Keratinocyte (primary cell): Measurements from ENCODE around the gene BAIAP2. TPM values are rescaled to one million over a fixed set of nuclear protein-coding genes. Genes with fewer than 3 reads are reported as not detected.
A peak's percentile ranks its signal among the peaks of the same experiment; 100 is the strongest.

Experiments
- DNase-seq: peaks from one replicate; pipeline ENCODE4 v3.0.0-alpha.2; 2011; ENCODE audit warnings: low read depth, missing footprints, low spot score
- FAIRE-seq: peaks from 2 replicates; lab custom pipeline; 2011; peaks lifted over from hg19 to GRCh38; lab: Jason Lieb, UNC
- H2AFZ ChIP-seq: 2 replicates; pipeline ENCODE4 v1.6.0; 2012; ENCODE audit warnings: low read length, control low read depth, inconsistent platforms; ENCODE audit not compliant: control insufficient read depth
- H3K27ac ChIP-seq: 2 replicates; pipeline ENCODE4 v1.5.1; 2011; ENCODE audit warnings: low read length; ENCODE audit not compliant: control insufficient read depth, insufficient read depth
- H3K27me3 ChIP-seq: 3 replicates; pipeline ENCODE4 v1.6.0; 2011; ENCODE audit warnings: low read length; ENCODE audit not compliant: control insufficient read depth, insufficient read depth; ENCODE audit errors: extremely low read depth
- H3K36me3 ChIP-seq, 2 experiments: 2 replicates in 1 of 2; 3 replicates in 1 of 2; pipeline ENCODE4 v1.5.1; 2011; ENCODE audit warnings: low read length in 2 of 2, mild to moderate bottlenecking in 1 of 2; ENCODE audit not compliant: control insufficient read depth in 2 of 2, insufficient read depth in 2 of 2; ENCODE audit errors: extremely low read depth in 1 of 2
- H3K4me1 ChIP-seq: 3 replicates; pipeline ENCODE4 v1.5.1; 2011; ENCODE audit warnings: low read length; ENCODE audit not compliant: control insufficient read depth, insufficient read depth; ENCODE audit errors: extremely low read depth
- H3K4me2 ChIP-seq: 3 replicates; pipeline ENCODE4 v1.6.0; 2011; ENCODE audit warnings: low read depth, low read length; ENCODE audit not compliant: control insufficient read depth, insufficient read depth; ENCODE audit errors: extremely low read depth
- H3K4me3 ChIP-seq, 3 experiments: fragments of 200-600 bp in 1 of 3; sonication (generic) in 1 of 3; 2 replicates in 2 of 3; 3 replicates in 1 of 3; pipeline ENCODE4 v1.5.1; 2011 to 2016; ENCODE audit warnings: low read length in 3 of 3, mild to moderate bottlenecking in 3 of 3, control low read depth in 2 of 3, inconsistent platforms in 1 of 3, low read depth in 1 of 3, mixed read lengths in 1 of 3, mixed run types in 1 of 3, moderate library complexity in 1 of 3; ENCODE audit not compliant: control insufficient read depth in 2 of 3, insufficient read depth in 2 of 3; ENCODE audit errors: extremely low read depth in 1 of 3
- H3K79me2 ChIP-seq: 2 replicates; pipeline ENCODE4 v1.6.0; 2012; ENCODE audit warnings: low read length; ENCODE audit not compliant: control insufficient read depth, insufficient read depth
- H3K9ac ChIP-seq: 3 replicates; pipeline ENCODE4 v1.6.0; 2011; ENCODE audit warnings: low read length; ENCODE audit not compliant: control insufficient read depth, insufficient read depth; ENCODE audit errors: extremely low read depth
- H3K9me1 ChIP-seq: 3 replicates; pipeline ENCODE4 v1.6.0; 2011; ENCODE audit warnings: low read length; ENCODE audit not compliant: control insufficient read depth, insufficient read depth; ENCODE audit errors: extremely low read depth
- H3K9me3 ChIP-seq: 2 replicates; pipeline ENCODE4 v1.5.1; 2012; ENCODE audit warnings: low read depth, low read length; ENCODE audit not compliant: control insufficient read depth
- H4K20me1 ChIP-seq: 3 replicates; pipeline ENCODE4 v1.6.0; 2011; ENCODE audit warnings: low read length; ENCODE audit not compliant: control insufficient read depth, insufficient read depth; ENCODE audit errors: extremely low read depth
- EZH2 ChIP-seq: IDR thresholded peaks from one replicate; pipeline ENCODE4 v1.6.1; 2012; ENCODE audit warnings: inconsistent platforms, mild to moderate bottlenecking, low read length, moderate library complexity
- dilution Hi-C: fragments of 300-500 bp; cut with MboI; formaldehyde crosslinking; loops from one replicate; pipeline ENCODE4 v1.7.0; 2020; ENCODE audit warnings: low sequenced_read_pairs; ENCODE audit not compliant: extremely low pct_ligation_motif_present
- polyA plus RNA-seq, 5 experiments: library from polyadenylated mRNA; depleted of rRNA in 3 of 5; stranded (reverse) in 3 of 5; stranded (forward) in 1 of 5; unstranded in 1 of 5; fragments of >200 nt; gene quantifications; 1 replicate in 1 of 5; 2 replicates in 3 of 5; 3 replicates in 1 of 5; pipeline versions ENCODE4 v1.2.1 to v1.2.3, GENCODE V29; 2011 to 2012; ENCODE audit warnings: missing spikeins in 2 of 5, low read depth in 1 of 5, low replicate concordance in 1 of 5
- small RNA-seq, 3 experiments: library from RNA; depleted of rRNA; stranded (forward); fragments of <200 nt; gene quantifications; one replicate each; pipeline ENCODE3, GENCODE V24; 2012; ENCODE audit warnings: low read depth in 3 of 3, low replicate concordance in 1 of 3; ENCODE audit not compliant: insufficient read length in 3 of 3
- TF ChIP-seq, protein P1 (sequence below), 3 experiments: IDR thresholded peaks in 1 of 3; conservative IDR thresholded peaks in 1 of 3; optimal IDR thresholded peaks in 1 of 3; 2 replicates in 2 of 3; 3 replicates in 1 of 3; pipeline versions ENCODE3 to v1.5.1; 2011; ENCODE audit warnings: low read length in 3 of 3, mild to moderate bottlenecking in 3 of 3, moderate library complexity in 2 of 3, control low read depth in 1 of 3, inconsistent platforms in 1 of 3; ENCODE audit not compliant: insufficient read depth in 2 of 3; ENCODE audit errors: extremely low read depth in 1 of 3

BAIAP2 gene
- polyA plus RNA-seq, 1 donor (not counting 4 experiments of a cell fraction or from before 2014, with no cell fraction given) = 56.7 TPM

DNA sequence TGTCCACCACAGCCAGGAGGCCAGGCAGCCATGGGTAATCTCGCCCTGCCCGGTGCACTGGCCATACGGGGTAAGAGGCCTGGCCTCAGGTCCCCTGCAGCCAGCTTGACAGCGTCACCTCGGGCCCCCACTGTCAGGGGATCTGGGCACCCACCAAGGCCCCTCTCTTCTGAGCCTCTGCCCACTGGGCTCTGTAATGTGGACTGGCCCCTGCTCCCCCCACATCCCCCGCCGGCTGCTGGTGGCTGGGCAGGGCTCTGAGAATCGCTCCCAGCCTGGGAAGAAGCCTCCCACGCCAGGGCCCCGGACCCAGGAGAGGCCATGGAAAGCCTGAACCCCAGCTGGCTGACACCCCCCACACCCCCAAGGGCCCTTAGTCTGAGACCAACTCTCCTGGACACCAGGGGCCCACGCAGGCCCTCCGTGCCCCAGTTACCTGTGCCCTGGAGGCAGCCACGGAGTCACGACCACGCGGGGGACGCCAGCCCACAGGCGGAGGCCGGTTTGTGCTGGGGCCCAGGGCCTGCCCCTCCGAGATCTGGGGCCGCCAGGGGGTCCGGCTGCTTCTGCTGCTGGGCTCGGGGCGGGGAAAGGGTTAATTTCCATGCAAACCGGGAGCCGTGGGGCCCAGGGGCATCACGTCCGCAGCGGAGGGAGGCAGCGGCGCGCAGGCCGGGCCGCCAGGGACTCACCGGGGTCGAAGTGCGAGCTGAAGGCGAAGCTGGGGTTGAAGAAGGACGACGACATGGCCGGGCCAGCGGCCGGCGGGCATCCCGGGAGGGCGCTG, 130.5 kb downstream of the BAIAP2 start, which contains the start of gene PVALEF:
PVALEF (plus strand) TSS at position 262 of the 787 bp plus-strand sequence. CDS start 15,720 bp downstream, outside the sequence.
- Histone ChIP-seq H3K9me1 (no peaks in the 10 kb centered on the region), H3K27me3 (peaks cover 42% of the 10 kb centered on the region), H3K4me3 (no peak within 1 kb of the TSS), H3K79me2 (no peaks in the 10 kb centered on the region), H3K9ac (no peak within 1 kb of the TSS), H3K36me3 (no peaks in the 10 kb centered on the region), H2AFZ (no peak within 1 kb of the TSS), H3K9me3 (no peaks in the 10 kb centered on the region), H3K4me2 (no peak within 1 kb of the TSS), H3K4me1 (no peaks in the 10 kb centered on the region), H3K27ac (no peak within 1 kb of the TSS), H4K20me1 (peaks cover 2% of the 10 kb centered on the region)
- no peak for FAIRE-seq
- no peak for DNase-seq
- dilution Hi-C loops = no loop called here
- TF ChIP-seq EZH2 = peak; percentile 80
- TF ChIP-seq, protein P1, sequence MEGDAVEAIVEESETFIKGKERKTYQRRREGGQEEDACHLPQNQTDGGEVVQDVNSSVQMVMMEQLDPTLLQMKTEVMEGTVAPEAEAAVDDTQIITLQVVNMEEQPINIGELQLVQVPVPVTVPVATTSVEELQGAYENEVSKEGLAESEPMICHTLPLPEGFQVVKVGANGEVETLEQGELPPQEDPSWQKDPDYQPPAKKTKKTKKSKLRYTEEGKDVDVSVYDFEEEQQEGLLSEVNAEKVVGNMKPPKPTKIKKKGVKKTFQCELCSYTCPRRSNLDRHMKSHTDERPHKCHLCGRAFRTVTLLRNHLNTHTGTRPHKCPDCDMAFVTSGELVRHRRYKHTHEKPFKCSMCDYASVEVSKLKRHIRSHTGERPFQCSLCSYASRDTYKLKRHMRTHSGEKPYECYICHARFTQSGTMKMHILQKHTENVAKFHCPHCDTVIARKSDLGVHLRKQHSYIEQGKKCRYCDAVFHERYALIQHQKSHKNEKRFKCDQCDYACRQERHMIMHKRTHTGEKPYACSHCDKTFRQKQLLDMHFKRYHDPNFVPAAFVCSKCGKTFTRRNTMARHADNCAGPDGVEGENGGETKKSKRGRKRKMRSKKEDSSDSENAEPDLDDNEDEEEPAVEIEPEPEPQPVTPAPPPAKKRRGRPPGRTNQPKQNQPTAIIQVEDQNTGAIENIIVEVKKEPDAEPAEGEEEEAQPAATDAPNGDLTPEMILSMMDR (optimal IDR thresholded peaks at IDR 0.05 in 1 of 3, IDR thresholded peaks at IDR 0.05 in 1 of 3, conservative IDR thresholded peaks at IDR 0.05 in 1 of 3; ENCODE audit: extremely low read depth in 1 of 3, insufficient read depth in 2 of 3, low read length in 3 of 3) = no peak

DNA sequence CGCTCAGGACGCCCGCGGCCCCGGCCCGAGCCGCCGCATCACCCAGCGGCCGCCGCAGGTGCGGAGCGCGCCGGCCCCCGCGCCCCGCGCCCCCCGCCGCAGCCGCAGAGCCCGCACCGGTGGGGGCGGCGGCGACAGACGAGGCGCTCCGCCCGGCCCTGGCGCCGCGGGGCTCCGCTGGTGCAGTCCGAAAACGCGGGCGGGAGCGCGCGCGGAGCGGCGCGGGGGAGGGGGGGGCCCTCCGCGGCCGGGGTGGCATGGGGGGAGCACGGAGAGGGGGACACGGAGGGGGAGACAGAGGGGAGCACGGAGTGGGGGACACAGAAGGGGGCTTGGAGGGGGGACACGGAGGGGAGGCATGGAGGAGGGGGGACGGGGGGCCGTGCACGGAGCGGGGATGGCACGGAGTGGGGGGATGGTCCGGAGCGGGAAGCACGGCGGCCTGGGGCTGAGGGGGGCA, 131.1 kb downstream of the BAIAP2 start, which contains the start of gene AATK:
AATK (minus strand) TSS at position 189 of the 460 bp plus-strand sequence. CDS start 229 bp downstream, outside the sequence.
- Histone ChIP-seq H3K36me3 (no peaks in the 10 kb centered on the region), H3K9me1 (no peaks in the 10 kb centered on the region), H3K9me3 (no peaks in the 10 kb centered on the region), H3K79me2 (no peaks in the 10 kb centered on the region), H3K4me1 (no peaks in the 10 kb centered on the region), H3K27me3 (peaks cover 42% of the 10 kb centered on the region), H3K4me2 (no peak within 1 kb of the TSS), H3K27ac (no peak within 1 kb of the TSS), H3K4me3 (no peak within 1 kb of the TSS), H4K20me1 (peaks cover 2% of the 10 kb centered on the region), H3K9ac (no peak within 1 kb of the TSS), H2AFZ (no peak within 1 kb of the TSS)
- no peak for DNase-seq
- dilution Hi-C loops = no loop called here
- FAIRE-seq = no peak
- TF ChIP-seq, protein P1 (optimal IDR thresholded peaks at IDR 0.05 in 1 of 3, IDR thresholded peaks at IDR 0.05 in 1 of 3, conservative IDR thresholded peaks at IDR 0.05 in 1 of 3; ENCODE audit: extremely low read depth in 1 of 3, insufficient read depth in 2 of 3, low read length in 3 of 3) = no peak
- no peak for TF ChIP-seq EZH2

Small RNA genes within 50 kb of the gene (small RNA-seq; reads per million reads assigned to genes)
- gene MIR1250 = 0 reads per million in 3 experiments
- gene MIR3065 = 1.7 to 158 (median 94.9) reads per million in 3 experiments
- gene MIR657 = 0 reads per million in 3 experiments

Other genes with a start within 250 kb of the BAIAP2 start
- gene CHMP6, start 43.3 kb upstream of the BAIAP2 start, polyA plus RNA-seq = 14.5 to 26.7 TPM (median 20.9 TPM) in 3 replicates
- not detected in 3 replicates for gene PVALEF, start 130.4 kb downstream of the BAIAP2 start, polyA plus RNA-seq
- 0.16 to 0.54 TPM (median 0.40 TPM) in 3 replicates for gene AATK, start 131.1 kb downstream of the BAIAP2 start, polyA plus RNA-seq
- 2.6 to 3.0 TPM (median 2.7 TPM) in 3 replicates for gene CEP131, start 187.8 kb downstream of the BAIAP2 start, polyA plus RNA-seq
- gene TEPSIN, start 203.9 kb downstream of the BAIAP2 start, polyA plus RNA-seq = 7.1 to 11.5 TPM (median 8.8 TPM) in 3 replicates
- 99.5 to 171 TPM (median 109 TPM) in 3 replicates for gene NDUFAF8, start 204.2 kb downstream of the BAIAP2 start, polyA plus RNA-seq